Erythroblast (primary cell): ENCODE results near the gene TMEM164.

ENCODE experiments used
- GATA1 ChIP-seq: IDR thresholded peaks from 2 replicates; pipeline ENCODE4 v1.6.1; 2011; ENCODE audit warnings: low read depth, mild to moderate bottlenecking, control low read depth, low read length, moderate library complexity
- POLR2A ChIP-seq: IDR thresholded peaks from 2 replicates; pipeline ENCODE4 v1.6.1; 2011; ENCODE audit warnings: mild to moderate bottlenecking, low read length

GRCh38 chrX:109964390-109964789, 38.5 kb upstream of the TMEM164 start:
- TF ChIP-seq POLR2A = no peak
- TF ChIP-seq GATA1 = no peak
